ENCODE data around the gene GAPVD1. TPM values are rescaled to one million over a fixed set of nuclear protein-coding genes. Genes with fewer than 3 reads are reported as not detected.

GAPVD1 gene
- total RNA-seq, 2 experiments from 2014 or later: 74.1 to 82.2 TPM

- Histone ChIP-seq H3K27me3 (ENCODE audit: control insufficient read depth in 1 of 2, insufficient read depth in 2 of 2, low read length in 2 of 2) (peaks cover 7 to 8% of the 10 kb centered on the region in 2 experiments), H3K4me3 (ENCODE audit: low read length) (no peak overlapping the region), H3K4me1 (ENCODE audit: insufficient read depth, low read length) (peaks cover 14% of the 10 kb centered on the region), H3K27ac (ENCODE audit: low read depth in 1 of 2, low read length in 2 of 2) (no peak overlapping the region), H3K9me3 (ENCODE audit: control insufficient read depth in 1 of 2, insufficient read depth in 1 of 2, low read length in 2 of 2) (peaks cover 0 to 19% of the 10 kb centered on the region in 2 experiments), H3K36me3 (ENCODE audit: insufficient read depth, low read length) (no peaks in the 10 kb centered on the region)
- no peaks in the 10 kb centered on the region for H3K9me3 Mint-ChIP-seq
- ChIA-PET POLR2A (no interaction called here), CTCF (no interaction called here)
- no peak overlapping the region for H3K27ac Mint-ChIP-seq
- H3K36me3 Mint-ChIP-seq (ENCODE audit: low read depth): no peaks in the 10 kb centered on the region
- intact Hi-C loops (cut with DNase I, micrococcal nuclease): loop anchor here (5.0 kb wide), 3 partner anchors 151 to 1086 kb away; no protein-coding TSS in a partner anchor
- peaks cover 8% of the 10 kb centered on the region for H3K4me1 Mint-ChIP-seq (ENCODE audit: low read depth)
- DNase-seq (no peak), ATAC-seq (ENCODE audit: poor library complexity) (no peak)
- H3K4me3 Mint-ChIP-seq: peak overlapping the region; percentile 42
- peaks cover 44% of the 10 kb centered on the region for H3K27me3 Mint-ChIP-seq
- TF ChIP-seq, protein P1, sequence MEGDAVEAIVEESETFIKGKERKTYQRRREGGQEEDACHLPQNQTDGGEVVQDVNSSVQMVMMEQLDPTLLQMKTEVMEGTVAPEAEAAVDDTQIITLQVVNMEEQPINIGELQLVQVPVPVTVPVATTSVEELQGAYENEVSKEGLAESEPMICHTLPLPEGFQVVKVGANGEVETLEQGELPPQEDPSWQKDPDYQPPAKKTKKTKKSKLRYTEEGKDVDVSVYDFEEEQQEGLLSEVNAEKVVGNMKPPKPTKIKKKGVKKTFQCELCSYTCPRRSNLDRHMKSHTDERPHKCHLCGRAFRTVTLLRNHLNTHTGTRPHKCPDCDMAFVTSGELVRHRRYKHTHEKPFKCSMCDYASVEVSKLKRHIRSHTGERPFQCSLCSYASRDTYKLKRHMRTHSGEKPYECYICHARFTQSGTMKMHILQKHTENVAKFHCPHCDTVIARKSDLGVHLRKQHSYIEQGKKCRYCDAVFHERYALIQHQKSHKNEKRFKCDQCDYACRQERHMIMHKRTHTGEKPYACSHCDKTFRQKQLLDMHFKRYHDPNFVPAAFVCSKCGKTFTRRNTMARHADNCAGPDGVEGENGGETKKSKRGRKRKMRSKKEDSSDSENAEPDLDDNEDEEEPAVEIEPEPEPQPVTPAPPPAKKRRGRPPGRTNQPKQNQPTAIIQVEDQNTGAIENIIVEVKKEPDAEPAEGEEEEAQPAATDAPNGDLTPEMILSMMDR (IDR thresholded peaks at IDR 0.05): no peak
Measured at GRCh38 chr9:125406810-125407087, 145.1 kb downstream of the GAPVD1 start.

DNA sequence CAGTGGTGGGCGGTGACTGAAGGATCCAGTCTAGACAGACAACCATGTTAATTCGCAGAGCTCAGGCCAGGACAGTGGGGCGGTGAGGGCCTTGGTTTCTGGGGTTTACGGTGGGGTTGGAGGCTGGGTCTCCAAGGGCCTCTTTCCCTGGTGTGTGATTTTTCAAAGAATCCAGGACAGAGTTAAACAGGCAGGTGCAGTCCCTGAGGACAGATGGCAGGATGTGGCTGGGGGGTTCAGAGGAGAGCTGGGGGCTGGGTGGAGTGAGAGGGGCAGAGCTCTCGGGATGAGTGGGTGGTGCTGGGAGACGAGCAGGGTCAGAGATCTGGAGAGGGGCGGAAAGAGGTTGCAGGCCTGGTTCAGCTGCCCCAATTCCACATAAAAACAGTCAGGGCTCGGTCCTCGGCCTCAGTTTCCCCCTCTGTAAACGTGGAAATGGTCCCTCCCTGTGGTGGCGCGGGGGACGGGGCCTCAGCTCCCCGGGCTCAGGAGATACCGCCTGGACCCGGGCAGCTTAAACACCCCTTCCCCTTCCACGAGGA, 145.9 kb downstream of the GAPVD1 start:
- Histone ChIP-seq H3K27me3 (ENCODE audit: control insufficient read depth in 1 of 2, insufficient read depth in 2 of 2, low read length in 2 of 2) (peaks cover 7 to 8% of the 10 kb centered on the region in 2 experiments), H3K36me3 (ENCODE audit: insufficient read depth, low read length) (no peaks in the 10 kb centered on the region), H3K4me1 (ENCODE audit: insufficient read depth, low read length) (peaks cover 14% of the 10 kb centered on the region), H3K27ac (ENCODE audit: low read depth in 1 of 2, low read length in 2 of 2) (no peak overlapping the region), H3K9me3 (ENCODE audit: control insufficient read depth in 1 of 2, insufficient read depth in 1 of 2, low read length in 2 of 2) (peaks cover 0 to 19% of the 10 kb centered on the region in 2 experiments), H3K4me3 (ENCODE audit: low read length) (peak overlapping the region; percentile 31)
- peaks cover 44% of the 10 kb centered on the region for H3K27me3 Mint-ChIP-seq
- peak overlapping the region; percentile 69 for H3K4me3 Mint-ChIP-seq
- ChIA-PET POLR2A (interaction anchor here (0.6 kb wide), 1 partner anchor 15 kb away, joined by 3 read pairs; no protein-coding TSS in a partner anchor), CTCF (interaction anchor here (0.6 to 1.5 kb wide), 17 partner anchors 9 to 1151 kb away, joined by 3 to 10 read pairs (median 3); no protein-coding TSS in a partner anchor)
- TF ChIP-seq, protein P1 (IDR thresholded peaks at IDR 0.05): no peak
- DNase-seq: no peak
- H3K4me1 Mint-ChIP-seq (ENCODE audit: low read depth): peaks cover 8% of the 10 kb centered on the region
- no peaks in the 10 kb centered on the region for H3K9me3 Mint-ChIP-seq
- no peak overlapping the region for H3K27ac Mint-ChIP-seq
- no peak for ATAC-seq (ENCODE audit: poor library complexity)
- H3K36me3 Mint-ChIP-seq (ENCODE audit: low read depth): no peaks in the 10 kb centered on the region
- intact Hi-C loops (cut with DNase I, micrococcal nuclease): loop anchor here (5.0 kb wide), 3 partner anchors 150 to 1085 kb away; no protein-coding TSS in a partner anchor

GRCh38 chr9:125407974-125408900, 146.6 kb downstream of the GAPVD1 start:
- peak; percentile 50 to 85 (median 72) for DNase-seq
- intact Hi-C loops (cut with DNase I, micrococcal nuclease): loop anchor here (1.0 to 5.0 kb wide), 7 partner anchors 149 to 1151 kb away; no protein-coding TSS in a partner anchor
- peak; percentile 85 for ATAC-seq (ENCODE audit: poor library complexity)
- Histone ChIP-seq H3K27ac (ENCODE audit: low read depth in 1 of 2, low read length in 2 of 2) (no peak overlapping the region), H3K27me3 (ENCODE audit: control insufficient read depth in 1 of 2, insufficient read depth in 2 of 2, low read length in 2 of 2) (peaks cover 7 to 8% of the 10 kb centered on the region in 2 experiments), H3K4me1 (ENCODE audit: insufficient read depth, low read length) (peaks cover 14% of the 10 kb centered on the region), H3K4me3 (ENCODE audit: low read length) (peak overlapping the region; percentile 31), H3K36me3 (ENCODE audit: insufficient read depth, low read length) (no peaks in the 10 kb centered on the region), H3K9me3 (ENCODE audit: control insufficient read depth in 1 of 2, insufficient read depth in 1 of 2, low read length in 2 of 2) (peaks cover 0 to 19% of the 10 kb centered on the region in 2 experiments)
- Mint-ChIP-seq H3K4me3 (peak overlapping the region; percentile 80), H3K27ac (no peak overlapping the region), H3K36me3 (ENCODE audit: low read depth) (no peaks in the 10 kb centered on the region), H3K9me3 (no peaks in the 10 kb centered on the region), H3K4me1 (ENCODE audit: low read depth) (peaks cover 8% of the 10 kb centered on the region), H3K27me3 (peaks cover 44% of the 10 kb centered on the region)
- POLR2A ChIA-PET: interaction anchor here (0.6 kb wide), 1 partner anchor 14 kb away, joined by 3 read pairs; no protein-coding TSS in a partner anchor
- TF ChIP-seq, protein P1 (IDR thresholded peaks at IDR 0.05): peak; percentile 90
- CTCF ChIA-PET: interaction anchor here (0.6 to 1.5 kb wide), 17 partner anchors 8 to 1150 kb away, joined by 3 to 10 read pairs (median 3); no protein-coding TSS in a partner anchor

Data from CD4-positive, alpha-beta T cell (primary cell).